B cell (primary cell): ENCODE measurements around the gene IFI16. TPM values are rescaled to one million over a fixed set of nuclear protein-coding genes. Genes with fewer than 3 reads are reported as not detected.
A peak's percentile ranks its signal among the peaks of the same experiment; 100 is the strongest.

Experiments
- ATAC-seq: fragments of 200-7000 bp; cut with Tn5 transposase; one replicate; pipeline ENCODE4 v1.10.0; 2021; ENCODE audit warnings: low read depth, mild to moderate bottlenecking, moderate number of reproducible peaks, moderate library complexity
- CTCF ChIA-PET: fragments of 350-600 bp; sonication (Branson Sonifier 250); formaldehyde crosslinking; loops from one replicate; lab custom pipeline; 2021; ENCODE audit warnings: antibody characterized with exemption, inconsistent platforms; lab: Charles Lee
- POLR2A ChIA-PET: fragments of 350-600 bp; sonication (Branson Sonifier 250); formaldehyde crosslinking; loops from one replicate; lab custom pipeline; 2021; ENCODE audit warnings: antibody characterized with exemption; lab: Charles Lee
- DNase-seq: peaks from one replicate; pipeline ENCODE4 v3.0.0; 2013
- H2AFZ ChIP-seq: 2 replicates; pipeline ENCODE4 v1.6.1; 2012; ENCODE audit warnings: mild to moderate bottlenecking, low read depth, low read length; ENCODE audit not compliant: insufficient read depth, poor library complexity, severe bottlenecking
- H3K27ac ChIP-seq, 2 donors: 1 replicate in 1 of 2; 2 replicates in 1 of 2; pipeline ENCODE4 v1.5.1; 2012 to 2013; ENCODE audit warnings: low read length in 2 of 2, mild to moderate bottlenecking in 2 of 2, moderate library complexity in 1 of 2
- H3K27me3 ChIP-seq, 4 experiments: fragments of 200-600 bp in 1 of 4; sonication (generic) in 1 of 4; replicated peaks in 1 of 4; 1 replicate in 2 of 4; 2 replicates in 2 of 4; pipeline versions ENCODE4 v1.6.1 to v1.7.0; 2013 to 2016; ENCODE audit warnings: low read length in 3 of 4, mild to moderate bottlenecking in 2 of 4, mixed read lengths in 1 of 4, moderate library complexity in 1 of 4; ENCODE audit not compliant: insufficient read depth in 4 of 4, control insufficient read depth in 3 of 4; ENCODE audit errors: control extremely low read depth in 1 of 4
- H3K36me3 ChIP-seq, 2 experiments: replicated peaks in 1 of 2; 1 replicate in 1 of 2; 2 replicates in 1 of 2; pipeline versions ENCODE4 v1.6.1 to v1.7.1; 2013; ENCODE audit warnings: low read length in 1 of 2; ENCODE audit not compliant: insufficient read depth in 2 of 2, control insufficient read depth in 1 of 2; ENCODE audit errors: control extremely low read depth in 1 of 2, extremely low read depth in 1 of 2
- H3K4me1 ChIP-seq, 2 donors: fragments of 200-600 bp in 1 of 2; sonication (generic) in 1 of 2; 1 replicate in 1 of 2; 2 replicates in 1 of 2; pipeline versions ENCODE4 v1.5.1 to v1.6.1; 2013 to 2017; ENCODE audit warnings: low read length in 2 of 2; ENCODE audit not compliant: control insufficient read depth in 2 of 2, insufficient read depth in 2 of 2
- H3K4me2 ChIP-seq: replicated peaks from 2 replicates; pipeline ENCODE3; 2012; ENCODE audit warnings: mild to moderate bottlenecking, low read depth, low read length; ENCODE audit not compliant: poor library complexity, severe bottlenecking
- H3K4me3 ChIP-seq, 5 experiments: fragments of 200-600 bp in 1 of 5; sonication (generic) in 1 of 5; 1 replicate in 3 of 5; 2 replicates in 2 of 5; pipeline versions ENCODE4 v1.5.1 to v1.7.0; 2011 to 2016; ENCODE audit warnings: low read length in 4 of 5, mild to moderate bottlenecking in 4 of 5, low read depth in 2 of 5, control low read depth in 1 of 5, moderate library complexity in 1 of 5; ENCODE audit not compliant: insufficient read depth in 1 of 5; ENCODE audit errors: control extremely low read depth in 1 of 5, extremely low read depth in 1 of 5
- H3K79me2 ChIP-seq: fragments of 200-600 bp; sonication (generic); one replicate; pipeline ENCODE4 v1.6.0; 2016; ENCODE audit warnings: low read length; ENCODE audit not compliant: control insufficient read depth, insufficient read depth
- H3K9ac ChIP-seq: fragments of 200-600 bp; sonication (generic); 2 replicates; pipeline ENCODE4 v1.6.1; 2017; ENCODE audit warnings: mild to moderate bottlenecking, low read length, moderate library complexity
- H3K9me3 ChIP-seq, 3 donors: one replicate each; pipeline versions ENCODE4 v1.6.1 to v1.7.1; 2013; ENCODE audit warnings: low read length in 2 of 3; ENCODE audit not compliant: control insufficient read depth in 2 of 3, insufficient read depth in 1 of 3; ENCODE audit errors: control extremely low read depth in 1 of 3
- H4K20me1 ChIP-seq: 2 replicates; pipeline ENCODE4 v1.6.0; 2012; ENCODE audit warnings: mild to moderate bottlenecking, low read length; ENCODE audit not compliant: insufficient read depth, control insufficient read depth, poor library complexity, severe bottlenecking
- H3K27ac Mint-ChIP-seq: one replicate; pipeline ENCODE4 v1.8.0; 2021; ENCODE audit warnings: mixed read lengths
- H3K27me3 Mint-ChIP-seq: one replicate; pipeline ENCODE4 v1.8.0; 2021; ENCODE audit warnings: mixed read lengths
- H3K4me1 Mint-ChIP-seq: one replicate; pipeline ENCODE4 v1.8.0; 2021; ENCODE audit warnings: mixed read lengths
- H3K4me3 Mint-ChIP-seq: one replicate; pipeline ENCODE4 v1.8.0; 2021; ENCODE audit warnings: mixed read lengths
- H3K9me3 Mint-ChIP-seq: one replicate; pipeline ENCODE4 v1.8.0; 2022; ENCODE audit warnings: mixed read lengths; ENCODE audit not compliant: insufficient read depth
- EZH2 ChIP-seq: IDR thresholded peaks from 2 replicates; pipeline ENCODE4 v1.6.1; 2012; ENCODE audit warnings: borderline replicate concordance, low read depth, mild to moderate bottlenecking, moderate library complexity, low read length; ENCODE audit not compliant: insufficient read depth, poor library complexity, severe bottlenecking
- WGBS: methylation state at CpG from one replicate; pipeline ENCODE4 v1.1.5; 2013; ENCODE audit warnings: missing lambda C conversion rate; ENCODE audit not compliant: insufficient coverage; 5-methylcytosine and 5-hydroxymethylcytosine counted together
- intact Hi-C: fragments of 100-400 bp; cut with micrococcal nuclease; formaldehyde crosslinking; loops from one replicate; pipeline ENCODE4 v1.10.0; 2022
- polyA plus RNA-seq: library from polyadenylated mRNA; depleted of rRNA; stranded (reverse); fragments of >200 nt; gene quantifications from 2 replicates; pipeline ENCODE4 v1.2.3, GENCODE V29; 2012
- total RNA-seq, 2 donors: library from RNA; stranded (reverse); fragments of 120-200 nt in 1 of 2; gene quantifications; 1 replicate in 1 of 2; 2 replicates in 1 of 2; pipeline versions ENCODE4 v1.2.3 to v1.2.4, GENCODE V29; 2013 to 2022
- TF ChIP-seq, protein P1 (sequence below): fragments of 200-600 bp; IDR thresholded peaks from one replicate; pipeline ENCODE4 v1.8.0; 2022; ENCODE audit warnings: antibody characterized with exemption, mild to moderate bottlenecking

IFI16 gene
- total and polyA plus RNA-seq, 2 donors (not counting 1 experiment from before 2014, with no cell fraction given) = 89.0 to 176 TPM

DNA sequence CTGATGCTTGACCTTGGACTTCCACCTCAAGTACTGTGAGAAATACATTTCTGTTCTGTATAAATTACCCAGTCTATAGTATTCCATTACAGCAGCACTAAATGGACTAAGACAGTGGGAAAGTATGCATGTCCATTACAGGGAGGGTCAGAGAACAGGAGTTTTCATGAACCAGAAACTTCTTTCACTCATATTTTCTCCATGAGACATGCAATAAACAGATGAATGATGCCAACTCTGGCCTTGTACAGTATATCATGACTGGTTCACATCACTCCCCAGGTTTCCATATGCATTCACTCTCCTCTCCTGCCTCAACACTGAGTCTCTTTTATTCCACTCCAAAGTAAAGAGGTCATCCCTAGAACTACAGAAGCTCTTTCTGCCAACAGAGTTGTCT, 4.5 kb upstream of the IFI16 start:
- POLR2A ChIA-PET = no interaction called here
- H3K9me3 Mint-ChIP-seq = no peaks in the 10 kb centered on the region
- H3K36me3 ChIP-seq = no peaks in the 10 kb centered on the region
- no peak for DNase-seq
- H3K27me3 ChIP-seq = no peaks in the 10 kb centered on the region
- TF ChIP-seq, protein P1, sequence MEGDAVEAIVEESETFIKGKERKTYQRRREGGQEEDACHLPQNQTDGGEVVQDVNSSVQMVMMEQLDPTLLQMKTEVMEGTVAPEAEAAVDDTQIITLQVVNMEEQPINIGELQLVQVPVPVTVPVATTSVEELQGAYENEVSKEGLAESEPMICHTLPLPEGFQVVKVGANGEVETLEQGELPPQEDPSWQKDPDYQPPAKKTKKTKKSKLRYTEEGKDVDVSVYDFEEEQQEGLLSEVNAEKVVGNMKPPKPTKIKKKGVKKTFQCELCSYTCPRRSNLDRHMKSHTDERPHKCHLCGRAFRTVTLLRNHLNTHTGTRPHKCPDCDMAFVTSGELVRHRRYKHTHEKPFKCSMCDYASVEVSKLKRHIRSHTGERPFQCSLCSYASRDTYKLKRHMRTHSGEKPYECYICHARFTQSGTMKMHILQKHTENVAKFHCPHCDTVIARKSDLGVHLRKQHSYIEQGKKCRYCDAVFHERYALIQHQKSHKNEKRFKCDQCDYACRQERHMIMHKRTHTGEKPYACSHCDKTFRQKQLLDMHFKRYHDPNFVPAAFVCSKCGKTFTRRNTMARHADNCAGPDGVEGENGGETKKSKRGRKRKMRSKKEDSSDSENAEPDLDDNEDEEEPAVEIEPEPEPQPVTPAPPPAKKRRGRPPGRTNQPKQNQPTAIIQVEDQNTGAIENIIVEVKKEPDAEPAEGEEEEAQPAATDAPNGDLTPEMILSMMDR = no peak
- no peak for TF ChIP-seq EZH2
- H3K4me1 Mint-ChIP-seq = peaks cover 47% of the 10 kb centered on the region
- intact Hi-C loops = loop anchor here (5.0 kb wide), 1 partner anchor 828 kb away; no protein-coding TSS in a partner anchor
- no peaks in the 10 kb centered on the region for H3K9me3 ChIP-seq
- CTCF ChIA-PET = interaction anchor here (0.9 to 1.4 kb wide), 3 partner anchors 63 to 880 kb away, joined by 3 to 9 read pairs (median 6); no protein-coding TSS in a partner anchor
- peak overlapping the region; percentile 3 for H3K4me3 Mint-ChIP-seq
- no peak overlapping the region for H3K4me3 ChIP-seq
- no peaks in the 10 kb centered on the region for H4K20me1 ChIP-seq
- no peaks in the 10 kb centered on the region for H3K27me3 Mint-ChIP-seq
- H3K27ac ChIP-seq = peak overlapping the region; percentile 50 to 63
- H3K4me2 ChIP-seq = peak overlapping the region; percentile 63
- peaks cover 16% of the 10 kb centered on the region for H3K79me2 ChIP-seq
- H3K4me1 ChIP-seq = peaks cover 40 to 44% of the 10 kb centered on the region in 2 donors
- peak overlapping the region; percentile 84 for H3K27ac Mint-ChIP-seq
- H3K9ac ChIP-seq = peak overlapping the region; percentile 5
- H2AFZ ChIP-seq = peak overlapping the region; percentile 57
- no peak for ATAC-seq

DNA sequence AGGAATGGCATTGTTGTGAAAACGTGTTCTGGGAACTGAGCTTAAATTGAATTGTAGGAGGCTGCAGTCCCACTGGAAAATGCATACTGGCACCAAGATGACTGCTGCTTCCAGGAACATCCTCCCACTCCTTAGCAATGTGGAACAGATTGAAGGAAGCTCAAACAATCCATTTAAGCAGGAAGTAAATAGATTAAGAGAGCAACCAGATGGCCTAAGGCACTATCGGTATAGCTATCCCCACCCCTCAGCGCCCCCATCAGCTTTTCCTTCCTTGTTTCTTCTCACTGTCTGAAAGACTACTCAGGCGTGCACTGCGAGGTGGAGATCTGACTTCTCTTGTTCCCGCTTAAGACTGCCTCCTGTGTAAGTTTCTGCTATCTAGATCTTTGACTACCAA, 4.0 kb upstream of the IFI16 start:
- CTCF ChIA-PET = interaction anchor here (0.9 to 1.4 kb wide), 3 partner anchors 62 to 881 kb away, joined by 3 to 9 read pairs (median 6); no protein-coding TSS in a partner anchor

More for the DNA sequence above, 4.0 kb upstream of the IFI16 start:
- TF ChIP-seq, protein P1 = no peak
- no peak for TF ChIP-seq EZH2
- intact Hi-C loops = loop anchor here (1.0 to 5.0 kb wide), 2 partner anchors 10 to 828 kb away; no protein-coding TSS in a partner anchor
- ATAC-seq (peak; percentile 39), DNase-seq (peak; percentile 71)
- H3K9me3 ChIP-seq = no peaks in the 10 kb centered on the region
- peak overlapping the region; percentile 84 for H3K27ac Mint-ChIP-seq
- H3K9me3 Mint-ChIP-seq = no peaks in the 10 kb centered on the region
- H3K4me1 Mint-ChIP-seq = peaks cover 47% of the 10 kb centered on the region
- H3K36me3 ChIP-seq = no peaks in the 10 kb centered on the region
- peaks cover 40 to 44% of the 10 kb centered on the region in 2 donors for H3K4me1 ChIP-seq
- no peaks in the 10 kb centered on the region for H3K27me3 ChIP-seq
- H3K79me2 ChIP-seq = peaks cover 22% of the 10 kb centered on the region
- POLR2A ChIA-PET = no interaction called here
- 2% methylated on average over 5 of the region's 6 CpGs for WGBS
- peak overlapping the region; percentile 50 to 63 for H3K27ac ChIP-seq
- peak overlapping the region; percentile 5 for H3K9ac ChIP-seq
- H3K4me3 Mint-ChIP-seq = peak overlapping the region; percentile 40
- H3K4me3 ChIP-seq = peak overlapping the region in 1 of 5 experiments; percentile 20
- H4K20me1 ChIP-seq = no peaks in the 10 kb centered on the region
- no peaks in the 10 kb centered on the region for H3K27me3 Mint-ChIP-seq
- peak overlapping the region; percentile 63 for H3K4me2 ChIP-seq
- H2AFZ ChIP-seq = peak overlapping the region; percentile 57
